ENCODE results near the gene TBCA.

- TF ChIP-seq CTCF (IDR thresholded peaks at IDR 0.05 in 2 of 3, conservative IDR thresholded peaks at IDR 0.05 in 1 of 3; ENCODE audit: insufficient read depth in 2 of 3, low read depth in 1 of 3, low read length in 3 of 3) (no peak), SP2 (IDR thresholded peaks at IDR 0.05; ENCODE audit: extremely low read depth, low read depth, low read length, poor library complexity, severe bottlenecking) (no peak), HNRNPH1 (optimal IDR thresholded peaks at IDR 0.05; ENCODE audit: low read depth, low read length) (no peak), MAX (CRISPR knock-in tag; IDR thresholded peaks at IDR 0.05) (no peak), GTF2A2 (tag; IDR thresholded peaks at IDR 0.05) (no peak), ATF7 (IDR thresholded peaks at IDR 0.05) (no peak), THRAP3 (IDR thresholded peaks at IDR 0.05; ENCODE audit: borderline replicate concordance) (no peak), ETV6 (IDR thresholded peaks at IDR 0.05; ENCODE audit: borderline replicate concordance in 1 of 2, low read depth in 2 of 2, low read length in 1 of 2) (no peak), ETV6 (CRISPR knock-in tag; IDR thresholded peaks at IDR 0.05; ENCODE audit: borderline replicate concordance) (no peak), ELF4 (CRISPR knock-in tag; IDR thresholded peaks at IDR 0.05) (no peak), ZNF592 (IDR thresholded peaks at IDR 0.05) (no peak), KLF6 (CRISPR knock-in tag; IDR thresholded peaks at IDR 0.05; ENCODE audit: borderline replicate concordance) (no peak), MNT (conservative IDR thresholded peaks at IDR 0.05) (no peak), ZNF384 (IDR thresholded peaks at IDR 0.05; ENCODE audit: low read depth, low read length) (no peak)
Observed at GRCh38 chr5:77697692-77698091, 78.4 kb downstream of the TBCA start.
